ENCODE results near the gene FAM78B.

Gene FAM78B

GRCh38 chr1:166040202-166040997 lies 126.4 kb downstream of the FAM78B start:
- DNase-seq (ENCODE audit: low read depth): no peak

GRCh38 chr1:166039436-166040201 lies 127.2 kb downstream of the FAM78B start:
- no peak for TF ChIP-seq CTCF (IDR thresholded peaks at IDR 0.05; ENCODE audit: insufficient read depth, low read depth, low read length, missing control alignments)
- DNase-seq (ENCODE audit: low read depth): no peak
- H3K4me3 ChIP-seq (ENCODE audit: low read length): no peak overlapping the region

More at GRCh38 chr1:166040202-166040997, 126.4 kb downstream of the FAM78B start:
- no peak overlapping the region for H3K4me3 ChIP-seq (ENCODE audit: low read length)
- no peak for TF ChIP-seq CTCF (IDR thresholded peaks at IDR 0.05; ENCODE audit: insufficient read depth, low read depth, low read length, missing control alignments)

GRCh38 chr1:166036092-166036491 lies 130.7 kb downstream of the FAM78B start:
- no peak for TF ChIP-seq CTCF (IDR thresholded peaks at IDR 0.05; ENCODE audit: insufficient read depth, low read depth, low read length, missing control alignments)
- H3K4me3 ChIP-seq (ENCODE audit: low read length): no peak overlapping the region
- no peak for DNase-seq (ENCODE audit: low read depth)

GRCh38 chr1:166032572-166033371 lies 134.0 kb downstream of the FAM78B start:
- no peak for TF ChIP-seq CTCF (IDR thresholded peaks at IDR 0.05; ENCODE audit: insufficient read depth, low read depth, low read length, missing control alignments)
- no peak for DNase-seq (ENCODE audit: low read depth)
- H3K4me3 ChIP-seq (ENCODE audit: low read length): no peak overlapping the region

- TF ChIP-seq CTCF (IDR thresholded peaks at IDR 0.05; ENCODE audit: insufficient read depth, low read depth, low read length, missing control alignments): no peak
- DNase-seq (ENCODE audit: low read depth): no peak
- no peak overlapping the region for H3K4me3 ChIP-seq (ENCODE audit: low read length)
Observed at GRCh38 chr1:166031932-166032571, 134.7 kb downstream of the FAM78B start.

- TF ChIP-seq CTCF (IDR thresholded peaks at IDR 0.05; ENCODE audit: insufficient read depth, low read depth, low read length, missing control alignments): no peak
- H3K4me3 ChIP-seq (ENCODE audit: low read length): no peak overlapping the region
- DNase-seq (ENCODE audit: low read depth): no peak
Observed at GRCh38 chr1:166029196-166029945, 137.4 kb downstream of the FAM78B start.

Data from epithelial cell of esophagus (primary cell).